ENCODE measurements around the gene S1PR2.
"Not testable (repeated sequence)": the region's sequence is repeated elsewhere in the genome, so short reads cannot be mapped to it uniquely, and the experiment has no call there.

Gene S1PR2

DNA sequence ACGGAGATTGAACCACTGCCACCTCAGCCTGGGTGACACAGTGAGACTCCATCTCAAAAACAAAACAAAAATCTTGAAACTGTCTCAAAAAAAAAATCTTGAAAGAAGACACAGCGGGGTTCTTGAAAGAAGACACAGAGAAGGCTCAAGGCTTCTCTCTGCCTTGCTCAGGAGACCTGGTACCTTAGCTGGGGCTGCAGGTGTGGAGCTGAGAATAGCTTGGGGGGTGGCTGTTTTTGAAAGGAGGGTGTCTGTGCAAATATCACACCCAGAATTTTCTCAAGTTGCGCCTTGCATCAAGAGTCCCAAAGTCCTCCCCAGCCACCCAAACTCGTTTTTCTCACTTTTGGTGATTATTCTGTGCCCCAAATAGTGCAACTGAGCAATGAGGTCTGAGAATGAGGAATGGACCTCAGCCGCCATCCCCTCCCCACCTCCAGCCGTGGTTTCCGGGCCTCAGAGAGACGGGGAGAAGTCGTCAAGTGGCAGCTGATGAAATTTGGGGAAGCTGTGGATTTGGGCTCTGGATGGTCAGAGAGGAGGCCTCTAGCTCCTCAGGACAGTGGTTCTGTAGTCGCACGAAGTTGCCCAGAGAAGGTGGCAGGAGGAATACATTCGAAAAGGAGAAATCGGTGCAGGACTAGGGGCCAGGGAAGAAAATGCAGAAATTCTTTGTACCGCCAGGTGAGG lies 8.8 kb downstream of the S1PR2 start:
- no peak for DNase-seq

DNA sequence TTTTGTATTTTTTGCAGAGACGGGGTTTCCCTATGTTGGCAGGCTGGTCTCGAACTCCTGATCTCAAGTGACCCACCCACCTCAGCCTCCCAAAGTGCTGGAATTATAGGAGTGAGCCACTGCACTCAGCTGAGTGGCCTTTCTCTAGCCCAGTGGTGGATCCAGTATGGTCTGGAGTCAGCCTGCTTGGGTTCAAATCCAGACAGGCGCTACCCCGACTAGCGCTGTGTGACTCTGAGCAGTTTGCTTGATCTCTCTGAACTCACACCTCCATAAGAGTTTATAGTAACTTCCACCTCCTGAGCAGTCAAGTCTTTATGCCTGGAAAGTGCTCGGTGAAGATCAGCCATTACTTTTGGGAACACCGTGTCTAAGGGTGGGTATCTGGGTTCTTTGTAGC lies 10.4 kb downstream of the S1PR2 start:
- no peak for DNase-seq

DNA sequence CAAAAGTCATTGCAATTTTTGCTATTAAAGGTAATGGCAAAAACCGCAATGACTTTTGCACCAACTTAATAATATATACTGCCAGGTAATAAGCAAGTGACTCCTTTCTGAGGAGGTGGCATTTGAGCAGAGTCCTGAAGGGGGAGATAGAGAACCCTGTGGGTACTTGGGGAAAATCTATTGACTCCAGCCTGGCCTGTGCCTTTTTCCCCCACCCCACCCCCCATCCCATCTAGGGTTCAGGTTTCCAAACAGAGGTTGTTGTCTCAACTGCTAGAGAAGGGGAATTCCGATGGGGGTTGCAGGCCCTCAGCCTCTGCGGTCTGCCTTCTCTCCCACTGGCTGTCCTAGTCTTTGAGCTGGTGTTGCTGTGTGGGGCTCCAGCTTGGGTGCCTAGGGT lies 11.5 kb downstream of the S1PR2 start:
- DNase-seq = no peak

DNA sequence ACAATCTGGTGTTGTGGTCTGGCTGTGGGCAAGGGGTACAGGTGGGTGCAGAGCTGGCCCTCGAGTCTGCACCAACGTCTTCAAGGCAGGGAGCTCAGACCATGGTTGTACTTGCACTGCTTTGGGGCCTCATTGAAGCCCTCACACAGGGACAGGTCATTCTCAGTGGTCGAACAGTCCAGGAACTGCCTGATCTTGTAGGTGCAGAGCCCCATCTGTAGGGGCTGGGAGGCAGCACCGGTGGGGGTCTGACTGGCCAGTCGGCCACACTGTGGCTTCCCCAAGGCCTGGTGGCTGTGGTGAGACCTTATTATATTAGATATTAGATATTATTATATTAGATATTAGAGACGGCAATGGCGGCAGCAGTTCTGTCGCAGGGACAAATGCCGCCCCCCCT lies 14.0 kb downstream of the S1PR2 start:
- no peak for DNase-seq

DNA sequence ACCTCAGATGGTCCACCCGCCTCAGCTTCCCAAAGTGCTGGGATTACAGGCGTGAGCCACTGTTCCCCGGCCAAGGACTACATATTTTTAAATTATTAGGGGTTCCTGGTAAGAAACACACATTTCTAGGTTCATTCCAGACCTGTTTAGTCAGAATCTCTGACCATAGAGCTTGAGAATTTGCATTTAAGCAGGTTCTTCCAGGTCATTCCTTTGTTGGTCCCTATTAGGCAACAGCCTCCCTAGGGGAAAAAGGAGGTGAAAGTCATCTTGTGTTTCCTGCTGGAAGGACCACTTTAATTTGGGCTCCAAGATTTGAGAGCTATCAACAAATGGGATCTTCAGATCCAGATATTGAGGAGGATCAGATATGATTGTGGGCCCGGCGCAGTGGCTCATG lies 16.3 kb downstream of the S1PR2 start:
- DNase-seq = no peak

DNA sequence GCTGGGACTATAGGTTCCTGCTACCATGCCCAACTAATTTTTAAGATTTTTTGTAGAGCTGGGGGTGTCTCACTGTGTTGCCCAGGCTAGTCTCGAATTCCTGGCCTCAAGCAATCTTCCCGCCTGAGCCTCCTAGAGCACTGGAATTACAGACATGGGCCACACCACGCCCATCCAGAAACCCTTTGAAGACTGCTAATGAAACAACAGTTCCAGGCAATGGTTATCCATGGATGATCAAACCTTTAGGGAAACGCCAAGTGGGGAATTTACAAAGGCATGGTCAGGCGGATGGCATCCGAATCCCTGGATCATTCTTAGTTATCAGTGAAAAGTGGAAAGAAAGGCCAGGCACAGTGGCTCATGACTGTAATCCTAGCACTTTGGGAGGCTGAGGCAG lies 19.4 kb downstream of the S1PR2 start:
- DNase-seq = no peak

DNA sequence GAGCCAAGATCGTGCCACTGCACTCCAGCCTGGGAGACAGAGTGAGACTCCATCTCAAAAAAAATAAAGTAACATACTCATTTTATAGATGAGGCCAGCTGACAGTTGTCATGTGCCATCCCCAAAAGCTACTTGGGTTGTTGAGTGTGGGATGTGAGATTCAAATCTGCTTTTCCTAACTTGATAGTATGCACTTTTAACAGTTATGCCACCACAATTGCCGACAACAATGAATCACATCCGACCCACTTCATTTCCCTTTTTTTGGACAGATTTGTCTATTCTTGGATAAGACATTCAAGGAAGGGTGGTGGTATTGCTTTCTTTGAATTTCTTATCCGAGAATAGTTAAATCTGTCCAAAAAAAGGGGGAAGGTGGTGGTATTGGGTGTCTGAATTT lies 20.1 kb downstream of the S1PR2 start:
- no peak for DNase-seq

DNA sequence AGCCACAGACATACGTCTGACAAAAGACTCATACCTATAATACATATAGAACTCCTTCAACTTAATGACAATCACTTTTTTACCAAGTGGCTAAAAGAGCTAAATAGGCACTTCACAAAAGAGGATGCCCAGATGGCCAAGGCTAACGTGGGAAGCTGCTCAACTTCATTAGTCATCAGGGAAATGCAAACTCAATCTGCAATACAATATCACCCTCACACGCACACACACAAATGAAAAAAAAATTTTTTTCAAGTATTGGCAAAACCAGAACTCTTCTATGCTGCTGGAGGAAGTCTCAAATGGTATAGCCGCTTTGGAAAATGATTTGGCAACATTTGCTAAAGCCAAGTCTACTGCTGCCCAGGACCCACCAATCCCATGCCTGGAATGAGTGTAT lies 21.8 kb downstream of the S1PR2 start:
- DNase-seq = peak; percentile 35

DNA sequence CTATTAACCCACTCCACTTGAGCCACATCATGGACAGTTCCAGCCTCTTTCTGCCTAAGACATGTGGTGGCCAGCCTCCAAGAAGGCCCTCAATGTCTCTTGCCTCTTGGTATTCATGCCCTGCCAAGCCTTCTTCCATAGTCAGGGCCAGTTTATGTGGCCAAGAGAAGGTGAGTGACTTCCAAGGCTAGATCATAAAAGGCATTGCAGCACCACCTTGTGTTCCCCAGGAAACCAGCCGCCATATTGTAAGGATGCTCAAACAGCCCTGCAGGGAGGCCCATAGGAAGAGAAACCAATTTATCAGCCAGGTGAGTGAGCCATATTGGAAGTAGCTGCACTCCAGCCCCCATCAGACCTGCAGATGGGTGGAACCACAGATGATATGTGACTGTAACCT lies 24.1 kb downstream of the S1PR2 start:
- no peak for DNase-seq

DNA sequence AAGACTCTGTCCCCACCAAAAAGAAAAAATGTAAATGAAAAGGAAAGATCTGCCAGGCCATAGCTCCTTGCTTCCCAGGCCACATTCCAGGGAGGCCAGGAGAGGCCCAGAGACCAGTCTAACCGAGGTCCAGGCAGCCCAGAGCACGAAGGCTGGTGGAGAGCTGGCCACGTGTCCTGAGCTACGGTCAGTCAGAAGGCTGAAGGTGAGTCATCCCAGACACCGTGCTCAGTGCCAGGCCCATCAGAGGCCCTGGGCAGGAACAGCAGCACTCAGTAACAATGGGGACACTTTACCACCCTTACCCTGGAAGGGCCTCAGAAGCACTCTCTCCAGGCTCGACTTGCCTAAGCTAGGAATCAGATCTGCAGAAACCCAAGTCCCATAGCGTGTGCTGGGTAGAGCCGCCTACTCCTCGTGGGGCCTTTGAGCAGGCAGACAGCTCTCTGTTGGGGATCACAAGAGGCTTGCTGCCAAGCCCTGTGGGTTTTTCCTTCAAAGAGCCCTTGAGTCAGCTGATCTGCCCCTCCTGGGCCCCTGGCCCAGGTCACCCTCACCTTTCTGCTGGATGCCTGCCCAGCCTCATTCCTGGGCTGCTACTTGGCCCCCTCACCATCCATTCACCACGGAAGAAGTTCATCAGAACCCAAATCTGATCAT lies 24.8 kb downstream of the S1PR2 start:
- DNase-seq = peak; percentile 83

DNA sequence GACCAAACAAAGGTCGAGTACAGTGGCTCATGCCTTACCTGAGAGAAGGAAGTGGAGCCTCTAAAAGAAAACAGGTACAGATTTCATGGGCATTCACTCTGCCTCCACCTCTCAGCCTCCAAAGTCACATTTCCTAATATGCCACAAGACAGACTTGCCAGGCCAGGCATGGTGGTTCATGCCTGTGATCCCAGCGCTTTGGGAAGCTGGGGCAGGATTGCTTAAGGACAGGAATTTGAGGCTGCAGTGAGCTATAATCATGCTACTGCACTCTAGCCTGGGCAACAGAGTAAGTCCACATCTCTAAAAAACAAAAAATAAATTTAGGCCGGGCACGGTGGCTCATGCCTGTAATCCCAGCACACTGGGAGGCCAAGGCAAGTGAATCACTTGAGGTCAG lies 25.5 kb downstream of the S1PR2 start:
- no peak for DNase-seq

DNA sequence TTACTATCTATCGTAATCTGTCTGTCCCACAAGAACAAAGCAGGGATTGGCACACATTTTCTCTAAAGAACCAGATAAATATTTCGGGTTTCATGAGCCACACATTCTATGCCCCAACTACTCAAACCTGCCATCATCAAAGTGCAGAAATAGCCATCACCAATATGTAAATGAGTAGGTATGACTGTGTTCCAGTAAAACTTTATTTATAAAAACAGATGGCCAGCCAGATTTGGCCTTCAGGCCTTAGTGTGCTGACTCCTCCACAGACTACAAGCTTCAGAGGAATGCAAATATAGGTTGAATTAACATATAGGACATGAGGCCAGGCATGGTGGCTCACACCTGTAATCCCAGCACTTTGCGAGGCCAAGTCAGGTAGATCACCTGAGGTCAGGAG lies 27.4 kb downstream of the S1PR2 start:
- DNase-seq = no peak

DNA sequence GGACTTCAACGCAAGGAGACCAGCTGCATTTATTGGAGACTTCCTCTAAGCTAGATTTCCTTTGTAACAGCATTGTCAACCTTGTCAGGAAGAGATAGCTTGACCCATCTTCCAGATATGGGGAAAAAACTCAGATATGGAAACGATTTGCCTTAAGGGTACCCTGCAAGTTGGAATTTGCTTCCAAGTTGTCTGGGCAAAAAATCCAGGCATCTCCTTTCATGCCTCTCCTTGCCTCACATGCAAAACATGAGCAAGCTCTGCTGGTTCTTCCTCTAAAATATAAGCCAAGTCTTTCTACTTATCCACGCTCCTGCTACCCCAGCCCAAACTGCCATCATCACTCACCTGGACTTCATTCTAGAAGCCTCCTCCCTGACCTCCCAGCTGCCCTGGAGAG lies 30.0 kb downstream of the S1PR2 start:
- DNase-seq = no peak

DNA sequence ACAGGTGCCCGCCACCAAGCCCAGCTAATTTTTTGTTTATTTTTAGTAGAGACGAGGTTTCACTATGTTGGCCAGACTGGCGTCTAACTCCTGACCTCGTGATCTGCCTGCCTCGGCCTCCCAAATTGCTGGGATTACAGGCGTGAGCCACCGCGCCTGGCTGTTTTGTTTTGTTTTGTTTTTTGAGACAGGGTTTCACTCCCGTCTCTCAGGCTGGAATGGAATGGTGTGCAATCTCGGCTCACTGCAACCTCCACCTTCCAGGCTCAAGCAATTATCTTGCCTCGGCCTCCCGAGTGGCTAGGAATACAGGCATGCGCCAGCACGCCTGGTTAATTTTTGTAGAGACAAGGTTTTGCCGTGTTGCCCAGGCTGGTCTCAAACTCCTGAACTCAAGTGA lies 31.0 kb downstream of the S1PR2 start:
- DNase-seq = not testable (repeated sequence)

DNA sequence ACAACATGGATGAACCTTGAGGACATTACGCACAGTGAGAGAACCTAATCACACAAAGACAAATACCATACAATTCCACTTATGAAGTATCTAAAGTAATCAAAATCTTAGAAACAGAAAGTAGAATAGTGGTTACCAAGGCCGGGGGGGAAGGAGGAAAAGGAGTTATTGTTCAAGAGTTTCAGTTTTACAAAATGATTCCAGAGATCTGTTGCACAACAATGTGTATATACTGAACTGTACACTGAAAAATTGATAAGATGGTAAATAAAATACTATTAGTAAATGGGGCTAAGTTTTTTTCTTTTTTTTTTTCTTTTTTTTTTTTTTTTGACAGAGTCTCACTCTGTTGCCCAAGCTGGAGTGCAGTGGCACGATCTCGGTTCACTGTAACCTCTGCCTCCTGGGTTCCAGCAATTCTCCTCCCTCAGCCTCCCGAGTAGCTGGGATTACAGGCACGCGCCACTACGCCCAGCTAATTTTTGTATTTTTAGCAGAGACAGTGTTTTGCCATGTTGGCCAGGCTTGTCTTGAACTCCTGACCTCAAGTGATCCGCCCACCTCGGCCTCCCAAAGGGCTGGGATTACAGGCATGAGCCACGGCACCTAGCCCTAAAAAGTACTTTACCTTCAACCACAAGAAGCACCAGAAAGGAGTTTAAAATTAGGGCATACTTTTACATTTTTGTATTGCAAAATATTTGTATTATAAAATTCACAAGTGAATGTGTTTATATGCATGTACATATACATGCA lies 32.1 kb downstream of the S1PR2 start:
- not testable (repeated sequence) for DNase-seq

DNA sequence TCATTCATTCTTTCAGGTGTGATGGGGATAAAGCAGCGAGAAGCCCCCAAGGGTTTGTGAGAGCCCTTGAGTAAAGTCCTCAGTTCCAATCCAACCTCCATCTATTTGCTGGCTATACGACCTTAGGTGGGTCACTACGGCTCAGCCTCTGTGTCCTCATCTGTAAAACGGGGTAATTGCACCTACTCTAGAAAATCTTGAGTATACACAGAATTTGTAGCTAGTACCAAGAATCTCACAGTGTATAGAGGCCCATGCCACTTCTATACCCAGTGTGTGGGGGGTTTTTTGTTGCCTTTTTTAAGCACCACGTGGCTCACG lies 36.0 kb downstream of the S1PR2 start:
- no peak for DNase-seq

DNA sequence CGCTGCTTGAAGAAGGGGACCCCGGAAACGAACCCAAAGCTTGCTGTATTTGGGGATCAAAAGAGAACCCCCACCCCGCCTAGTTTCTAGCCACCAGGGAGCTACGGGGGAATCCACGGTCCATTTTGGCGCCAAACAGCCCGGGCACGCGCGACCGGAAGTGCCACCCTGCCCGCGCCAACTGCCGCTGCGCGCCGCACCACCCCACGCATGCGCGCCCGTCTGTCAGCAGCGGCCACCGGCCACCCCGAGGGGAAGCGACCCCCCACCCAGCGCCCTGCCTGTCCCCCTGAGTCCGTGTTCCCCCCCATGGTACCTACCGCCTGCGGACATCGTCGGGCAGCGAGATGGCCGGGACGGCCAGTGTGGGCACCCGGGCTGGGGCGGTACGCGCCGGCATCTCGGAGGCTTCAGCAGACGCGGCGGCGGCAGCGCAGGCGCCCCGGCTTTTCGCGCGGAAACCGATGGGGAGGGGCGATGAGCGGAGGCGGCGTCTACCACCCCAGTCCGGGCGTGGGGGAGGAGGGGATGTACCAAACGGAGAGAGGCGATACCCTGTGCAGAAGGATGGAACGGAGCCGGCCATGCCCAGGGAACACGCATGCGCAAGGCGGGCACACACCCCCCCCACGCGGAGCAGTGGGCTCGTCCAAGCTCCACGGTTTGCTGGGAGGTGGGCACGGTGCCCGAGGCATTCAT lies 36.5 kb downstream of the S1PR2 start, which contains the start of gene DNMT1:
TSS of gene DNMT1 (minus strand) at position 454 of the 699 bp plus-strand sequence. CDS start at position 400, 54 bp downstream.
- peak; percentile 96 for DNase-seq

DNA sequence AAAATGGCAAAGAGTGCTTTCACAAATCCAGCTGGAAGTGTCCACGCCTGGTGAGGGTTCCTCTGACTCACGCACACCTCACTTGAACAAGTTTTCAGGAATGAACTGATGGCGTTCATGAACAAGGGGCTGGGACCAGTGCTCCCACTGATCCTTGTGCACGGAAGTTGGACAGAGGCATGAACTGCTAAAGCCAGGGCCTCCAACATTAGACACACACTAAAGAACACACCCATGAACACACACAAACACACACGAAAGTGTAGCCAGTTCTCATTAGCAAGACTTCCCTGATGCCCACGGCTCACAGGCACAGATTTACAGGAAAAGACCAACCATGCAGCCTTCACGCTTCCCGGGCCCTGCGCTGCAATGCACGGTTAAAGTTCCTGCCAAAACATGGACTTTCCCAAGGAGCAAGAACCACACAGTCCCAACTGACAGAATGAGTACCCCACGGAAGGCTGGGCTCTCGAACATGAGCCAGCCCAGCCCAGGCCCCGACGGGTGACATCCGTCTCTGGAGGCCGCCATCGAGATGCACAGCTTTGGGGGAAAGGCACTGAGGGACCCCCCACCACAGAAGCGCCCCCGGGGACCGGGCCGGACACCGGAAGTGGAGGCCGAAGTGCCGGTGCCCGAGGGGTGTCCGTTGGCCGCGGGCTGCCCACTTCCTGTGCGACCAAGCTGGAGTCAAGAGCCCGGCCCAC lies 37.2 kb downstream of the S1PR2 start:
- peak; percentile 30 for DNase-seq

DNA sequence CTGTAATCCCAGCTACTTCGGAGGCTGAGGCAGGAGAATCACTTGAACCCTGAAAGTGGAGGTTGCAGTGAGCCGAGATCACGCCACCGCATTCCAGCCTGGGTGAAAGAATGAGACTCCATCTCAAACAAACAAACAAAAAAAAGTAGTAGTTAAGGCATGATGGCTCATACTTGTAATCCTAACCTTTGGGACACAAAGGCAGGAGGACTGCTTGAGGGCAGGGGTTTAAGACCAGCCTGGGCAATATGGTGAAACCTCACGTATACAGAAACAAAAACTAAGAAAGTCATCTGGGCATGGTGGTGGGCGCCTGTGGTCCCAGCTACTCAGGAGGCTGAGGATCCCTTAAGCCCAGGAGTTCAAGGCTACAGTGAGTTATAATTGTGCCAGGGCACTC lies 38.2 kb downstream of the S1PR2 start:
- DNase-seq = no peak

DNA sequence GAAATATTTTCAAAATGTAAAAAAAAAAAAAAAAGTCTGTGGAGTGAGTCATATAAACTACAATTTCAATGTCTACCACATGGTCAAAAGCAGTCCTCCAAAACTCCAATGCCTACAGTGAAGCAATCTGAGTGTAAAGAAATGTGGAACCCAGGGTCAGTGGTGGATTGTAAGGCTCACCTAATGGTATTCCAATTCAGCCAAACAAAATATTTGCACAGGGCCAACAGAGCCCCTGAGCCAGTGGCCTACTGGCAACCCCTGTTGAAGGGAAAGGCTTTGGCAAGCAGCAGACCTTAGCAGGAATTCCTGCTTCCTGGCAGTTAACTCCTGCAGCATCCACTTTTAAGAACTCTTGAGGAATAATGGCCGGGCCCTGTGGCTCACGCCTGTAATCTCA lies 39.8 kb downstream of the S1PR2 start:
- no peak for DNase-seq

DNA sequence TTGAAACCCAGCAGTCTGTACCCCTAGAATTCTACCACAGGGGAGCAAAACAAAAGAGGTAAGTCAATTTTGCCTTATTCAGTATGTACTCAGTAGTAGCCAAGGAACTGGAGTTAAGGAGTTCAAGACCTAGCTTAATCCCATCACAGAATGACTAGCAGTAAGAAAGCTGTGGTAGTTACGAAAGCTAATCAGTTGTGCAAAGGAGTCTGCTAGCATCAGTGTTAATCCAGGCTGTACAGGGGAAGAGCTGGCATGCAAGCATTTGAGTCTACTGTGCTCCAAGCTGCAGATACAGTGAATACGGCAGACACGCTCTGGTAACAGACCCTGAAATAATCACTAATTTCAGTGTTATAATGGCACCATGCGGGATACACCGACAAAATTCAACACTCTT lies 41.1 kb downstream of the S1PR2 start:
- DNase-seq = no peak

DNA sequence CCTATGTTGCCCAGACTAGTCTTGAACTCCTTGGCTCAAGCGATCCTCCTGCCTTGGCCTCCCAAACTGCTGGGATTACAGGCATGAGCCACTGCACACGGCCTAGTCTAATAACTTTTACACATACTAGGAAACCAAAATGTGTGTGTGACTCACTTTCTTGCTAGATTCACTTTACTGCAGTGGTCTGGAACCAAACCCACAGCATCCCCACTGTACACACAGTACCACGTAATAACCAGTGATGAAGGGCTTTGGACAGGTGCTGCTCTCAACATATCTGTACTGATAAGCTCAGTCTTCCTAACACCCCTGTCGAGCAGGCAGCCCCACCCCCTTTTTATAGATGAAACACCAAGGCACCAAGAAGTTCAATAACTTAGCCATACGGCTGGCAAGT lies 41.5 kb downstream of the S1PR2 start:
- no peak for DNase-seq

DNA sequence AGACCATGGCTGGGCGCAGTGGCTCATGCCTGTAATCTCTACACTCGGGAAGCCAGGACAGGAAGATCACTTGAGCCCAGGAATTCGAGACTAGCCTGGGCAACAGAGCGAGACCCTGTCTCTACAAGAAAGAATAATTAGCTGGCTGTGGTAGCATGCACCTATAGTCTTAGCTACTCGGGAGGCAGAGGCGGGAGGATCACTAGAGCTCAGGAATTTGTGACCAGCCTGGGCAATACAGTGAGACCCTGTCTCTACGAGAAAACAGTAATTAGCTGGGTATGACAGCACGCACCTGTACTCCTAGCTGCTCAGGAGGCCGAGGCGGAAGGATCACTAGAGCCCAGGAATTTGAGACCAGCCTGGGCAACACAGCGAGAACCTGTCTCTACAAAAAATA lies 43.8 kb downstream of the S1PR2 start:
- DNase-seq = no peak
